Panc1 (cell line): ENCODE measurements around the gene TMEM107. TPM values are rescaled to one million over a fixed set of nuclear protein-coding genes. Genes with fewer than 3 reads are reported as not detected.

Experiments used
- ATAC-seq: fragments of 200-7000 bp; cut with Tn5 transposase; 2 replicates; pipeline ENCODE4 v1.9.1; 2020; ENCODE audit warnings: mild to moderate bottlenecking, moderate library complexity
- BruUV-seq: library from RNA; stranded (reverse); fragments of 400-500 nt; replicated peaks from 2 replicates; lab custom pipeline; 2021; lab: Mats Ljungman, UMichigan
- CTCF ChIA-PET: fragments of 300-600 bp; sonication (Branson Sonifier 250); formaldehyde crosslinking; loops from one replicate; lab custom pipeline; 2022; ENCODE audit warnings: antibody characterized with exemption; lab: Charles Lee
- POLR2A ChIA-PET: fragments of 300-600 bp; sonication (Branson Sonifier 250); formaldehyde crosslinking; loops from one replicate; lab custom pipeline; 2022; ENCODE audit warnings: antibody characterized with exemption; lab: Charles Lee
- DNase-seq: peaks from one replicate; pipeline ENCODE4 v3.0.0-alpha.2; 2010; ENCODE audit warnings: low read depth, low spot score
- H3K27ac ChIP-seq: 2 replicates; pipeline ENCODE4 v1.5.1; 2011; ENCODE audit warnings: mild to moderate bottlenecking, low read length, inconsistent platforms
- H3K27me3 ChIP-seq: fragments of 200-500 bp; sonication (Bioruptor generic); 2 replicates; pipeline ENCODE4 v1.6.0; 2014; ENCODE audit warnings: low read length, inconsistent platforms; ENCODE audit not compliant: control insufficient read depth, insufficient read depth
- H3K36me3 ChIP-seq: fragments of 200-500 bp; sonication (Bioruptor generic); 2 replicates; pipeline ENCODE4 v1.5.1; 2014; ENCODE audit warnings: inconsistent platforms, mild to moderate bottlenecking, low read length, moderate library complexity; ENCODE audit not compliant: control insufficient read depth, insufficient read depth
- H3K4me1 ChIP-seq: 2 replicates; pipeline ENCODE4 v1.5.1; 2011; ENCODE audit warnings: inconsistent platforms, mild to moderate bottlenecking, low read length, moderate library complexity; ENCODE audit not compliant: control insufficient read depth, insufficient read depth
- H3K4me3 ChIP-seq, 2 experiments: 2 replicates each; pipeline ENCODE4 v1.5.1; 2011 to 2012; ENCODE audit warnings: low read depth in 2 of 2, low read length in 2 of 2, mild to moderate bottlenecking in 2 of 2, inconsistent platforms in 1 of 2, moderate library complexity in 1 of 2
- H3K9me3 ChIP-seq: fragments of 200-500 bp; sonication (Bioruptor generic); 2 replicates; pipeline ENCODE4 v1.5.1; 2014; ENCODE audit warnings: low read depth, mild to moderate bottlenecking, inconsistent platforms, low read length, moderate library complexity; ENCODE audit not compliant: control insufficient read depth, insufficient read depth
- POLR2AphosphoS5 ChIP-seq: IDR thresholded peaks from 2 replicates; pipeline ENCODE4 v1.6.1; 2012; ENCODE audit warnings: mild to moderate bottlenecking, low read depth, low read length, moderate library complexity
- SIN3A ChIP-seq: IDR thresholded peaks from 2 replicates; pipeline ENCODE4 v1.6.1; 2012; ENCODE audit warnings: low read depth, mild to moderate bottlenecking, low read length, moderate library complexity, borderline replicate concordance; ENCODE audit not compliant: insufficient read depth
- TCF7L2 ChIP-seq: IDR thresholded peaks from 2 replicates; pipeline ENCODE4 v1.6.1; 2011; ENCODE audit warnings: mild to moderate bottlenecking, low read depth, low read length, inconsistent platforms
- in situ Hi-C: cut with HindIII; loops from 2 replicates; pipeline ENCODE4 v1.10.0; 2016; ENCODE audit warnings: low sequenced_read_pairs, low pct_unique_long_range_greater_than_20kb
- intact Hi-C: fragments of 100-400 bp; cut with micrococcal nuclease; formaldehyde crosslinking; loops from one replicate; pipeline ENCODE4 v1.10.0; 2022; ENCODE audit not compliant: unreplicated experiment
- total RNA-seq: library from RNA; stranded (reverse); gene quantifications from one replicate; pipeline ENCODE4 v1.2.1, GENCODE V29; 2021; ENCODE audit not compliant: unreplicated experiment
- TF ChIP-seq, protein P1 (sequence below): fragments of 450-650 bp; IDR thresholded peaks from 2 replicates; pipeline ENCODE4 v1.5.1; 2017; ENCODE audit warnings: mild to moderate bottlenecking
- TF ChIP-seq, protein P2 (sequence below), 2 experiments: IDR thresholded peaks; 2 replicates each; pipeline ENCODE4 v1.6.1; 2011 to 2012; ENCODE audit warnings: low read depth in 2 of 2, control low read depth in 1 of 2, low read length in 1 of 2, mild to moderate bottlenecking in 1 of 2, moderate library complexity in 1 of 2; ENCODE audit not compliant: insufficient read depth in 1 of 2

The TMEM107 gene
- total RNA-seq, 1 experiment from 2014 or later = 10.6 TPM

DNA sequence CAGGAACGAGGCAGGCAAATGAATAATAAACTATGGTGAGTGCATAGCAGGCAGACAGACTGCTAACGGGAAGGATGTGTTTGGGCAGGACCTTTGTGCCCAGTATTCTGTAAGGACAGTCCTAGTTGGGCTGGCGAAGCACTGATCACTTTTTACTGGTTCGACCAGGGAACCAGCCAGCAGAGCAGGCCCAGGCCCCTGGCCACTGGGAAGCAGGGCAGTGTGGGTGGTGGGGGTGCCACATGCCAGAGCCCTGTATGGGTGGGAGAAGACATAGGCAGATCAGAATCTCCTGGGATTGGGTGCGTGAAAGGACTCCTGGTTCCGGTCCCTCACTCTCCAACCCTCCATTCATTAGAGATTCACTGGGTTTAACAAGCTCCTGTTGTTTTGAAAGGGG lies 9.4 kb downstream of the TMEM107 start:
- DNase-seq = no peak
- no peak for ATAC-seq
- Histone ChIP-seq H3K27me3 (no peaks in the 10 kb centered on the region), H3K4me1 (peaks cover 18% of the 10 kb centered on the region), H3K9me3 (no peaks in the 10 kb centered on the region), H3K36me3 (no peaks in the 10 kb centered on the region; the same call in 1 of the 2 replicates), H3K4me3 (no peak overlapping the region), H3K27ac (no peak overlapping the region)
- BruUV-seq = no TSS peak
- TF ChIP-seq TCF7L2 (no peak), SIN3A (no peak), POLR2AphosphoS5 (no peak)
- TF ChIP-seq, protein P1, sequence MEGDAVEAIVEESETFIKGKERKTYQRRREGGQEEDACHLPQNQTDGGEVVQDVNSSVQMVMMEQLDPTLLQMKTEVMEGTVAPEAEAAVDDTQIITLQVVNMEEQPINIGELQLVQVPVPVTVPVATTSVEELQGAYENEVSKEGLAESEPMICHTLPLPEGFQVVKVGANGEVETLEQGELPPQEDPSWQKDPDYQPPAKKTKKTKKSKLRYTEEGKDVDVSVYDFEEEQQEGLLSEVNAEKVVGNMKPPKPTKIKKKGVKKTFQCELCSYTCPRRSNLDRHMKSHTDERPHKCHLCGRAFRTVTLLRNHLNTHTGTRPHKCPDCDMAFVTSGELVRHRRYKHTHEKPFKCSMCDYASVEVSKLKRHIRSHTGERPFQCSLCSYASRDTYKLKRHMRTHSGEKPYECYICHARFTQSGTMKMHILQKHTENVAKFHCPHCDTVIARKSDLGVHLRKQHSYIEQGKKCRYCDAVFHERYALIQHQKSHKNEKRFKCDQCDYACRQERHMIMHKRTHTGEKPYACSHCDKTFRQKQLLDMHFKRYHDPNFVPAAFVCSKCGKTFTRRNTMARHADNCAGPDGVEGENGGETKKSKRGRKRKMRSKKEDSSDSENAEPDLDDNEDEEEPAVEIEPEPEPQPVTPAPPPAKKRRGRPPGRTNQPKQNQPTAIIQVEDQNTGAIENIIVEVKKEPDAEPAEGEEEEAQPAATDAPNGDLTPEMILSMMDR = no peak
- TF ChIP-seq, protein P2, sequence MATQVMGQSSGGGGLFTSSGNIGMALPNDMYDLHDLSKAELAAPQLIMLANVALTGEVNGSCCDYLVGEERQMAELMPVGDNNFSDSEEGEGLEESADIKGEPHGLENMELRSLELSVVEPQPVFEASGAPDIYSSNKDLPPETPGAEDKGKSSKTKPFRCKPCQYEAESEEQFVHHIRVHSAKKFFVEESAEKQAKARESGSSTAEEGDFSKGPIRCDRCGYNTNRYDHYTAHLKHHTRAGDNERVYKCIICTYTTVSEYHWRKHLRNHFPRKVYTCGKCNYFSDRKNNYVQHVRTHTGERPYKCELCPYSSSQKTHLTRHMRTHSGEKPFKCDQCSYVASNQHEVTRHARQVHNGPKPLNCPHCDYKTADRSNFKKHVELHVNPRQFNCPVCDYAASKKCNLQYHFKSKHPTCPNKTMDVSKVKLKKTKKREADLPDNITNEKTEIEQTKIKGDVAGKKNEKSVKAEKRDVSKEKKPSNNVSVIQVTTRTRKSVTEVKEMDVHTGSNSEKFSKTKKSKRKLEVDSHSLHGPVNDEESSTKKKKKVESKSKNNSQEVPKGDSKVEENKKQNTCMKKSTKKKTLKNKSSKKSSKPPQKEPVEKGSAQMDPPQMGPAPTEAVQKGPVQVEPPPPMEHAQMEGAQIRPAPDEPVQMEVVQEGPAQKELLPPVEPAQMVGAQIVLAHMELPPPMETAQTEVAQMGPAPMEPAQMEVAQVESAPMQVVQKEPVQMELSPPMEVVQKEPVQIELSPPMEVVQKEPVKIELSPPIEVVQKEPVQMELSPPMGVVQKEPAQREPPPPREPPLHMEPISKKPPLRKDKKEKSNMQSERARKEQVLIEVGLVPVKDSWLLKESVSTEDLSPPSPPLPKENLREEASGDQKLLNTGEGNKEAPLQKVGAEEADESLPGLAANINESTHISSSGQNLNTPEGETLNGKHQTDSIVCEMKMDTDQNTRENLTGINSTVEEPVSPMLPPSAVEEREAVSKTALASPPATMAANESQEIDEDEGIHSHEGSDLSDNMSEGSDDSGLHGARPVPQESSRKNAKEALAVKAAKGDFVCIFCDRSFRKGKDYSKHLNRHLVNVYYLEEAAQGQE (IDR thresholded peaks at IDR 0.05; ENCODE audit: insufficient read depth in 1 of 2, low read depth in 2 of 2, low read length in 1 of 2) = no peak
- intact Hi-C loops = no loop called here
- CTCF ChIA-PET = no interaction called here
- POLR2A ChIA-PET = no interaction called here
- in situ Hi-C loops = no loop called here

DNA sequence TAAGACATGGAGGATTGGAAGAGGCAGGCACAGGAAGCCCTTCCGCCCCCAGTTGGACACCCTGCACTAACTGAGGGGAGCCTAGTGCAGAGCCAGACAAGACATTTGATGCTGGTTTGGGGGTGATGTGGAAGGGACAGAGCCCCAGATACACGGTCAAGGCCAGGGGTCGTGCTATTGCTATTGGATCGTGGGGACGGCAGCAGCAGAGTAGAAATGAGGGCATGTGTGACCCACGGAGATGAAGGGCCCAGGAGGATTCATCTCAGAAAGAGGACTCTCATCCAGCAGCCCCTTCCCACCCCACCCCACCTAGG lies 11.4 kb downstream of the TMEM107 start:
- in situ Hi-C loops (no loop called here), intact Hi-C loops (no loop called here)
- H3K4me1 ChIP-seq = peaks cover 23% of the 10 kb centered on the region
- CTCF ChIA-PET = no interaction called here
- no TSS peak for BruUV-seq
- H3K4me3 ChIP-seq = peak overlapping the region in 1 of 2 experiments; percentile 53; a peak in 1 of 4 replicates
- ATAC-seq (no peak), DNase-seq (no peak)
- peak overlapping the region; percentile 71 for H3K27ac ChIP-seq
- POLR2A ChIA-PET = no interaction called here
- H3K9me3 ChIP-seq = no peaks in the 10 kb centered on the region
- H3K36me3 ChIP-seq = no peaks in the 10 kb centered on the region; the same call in none of the 2 replicates
- no peak for TF ChIP-seq POLR2AphosphoS5
- TF ChIP-seq, protein P2 (IDR thresholded peaks at IDR 0.05; ENCODE audit: insufficient read depth in 1 of 2, low read depth in 2 of 2, low read length in 1 of 2) = no peak
- no peak for TF ChIP-seq SIN3A
- H3K27me3 ChIP-seq = no peaks in the 10 kb centered on the region
